HepG2 (cell line): ENCODE results near the gene KLHL17. TPM values are rescaled to one million over a fixed set of nuclear protein-coding genes. Genes with fewer than 3 reads are reported as not detected.
"Not testable (repeated sequence)": the region's sequence is repeated elsewhere in the genome, so short reads cannot be mapped to it uniquely, and the experiment has no call there.

Source experiments
- ATAC-seq: fragments of 200-7000 bp; cut with Tn5 transposase; 3 replicates; pipeline ENCODE4 v1.9.1; 2020; ENCODE audit warnings: mild to moderate bottlenecking, moderate library complexity
- BruUV-seq: library from RNA; stranded (reverse); fragments of 400-500 nt; replicated peaks from 2 replicates; lab custom pipeline; 2021; lab: Mats Ljungman, UMichigan
- CTCF ChIA-PET: fragments of 300-600 bp; formaldehyde crosslinking; extraction: SDS; loops from one replicate; lab custom pipeline; 2021; ENCODE audit warnings: low total read pairs, inconsistent platforms, low intra/inter-chr PET ratio; lab: Yijun Ruan, JAX
- POLR2A ChIA-PET: fragments of 350-600 bp; sonication (Branson Sonifier 250); formaldehyde crosslinking; loops from one replicate; lab custom pipeline; 2020; ENCODE audit warnings: antibody characterized with exemption, inconsistent platforms; lab: Yijun Ruan, JAX
- DNase-seq: peaks from one replicate; pipeline ENCODE4 v3.0.0-alpha.2; 2015; ENCODE audit warnings: low spot score
- FAIRE-seq: peaks from 3 replicates; lab custom pipeline; 2011; peaks lifted over from hg19 to GRCh38; lab: Jason Lieb, UNC
- H2AFZ ChIP-seq: one replicate; pipeline ENCODE4 v1.6.1; 2011; ENCODE audit warnings: low read length, inconsistent platforms
- H3K27ac ChIP-seq: fragments of 300-600 bp; 3 replicates; pipeline ENCODE4 v1.8.0; 2011; ENCODE audit warnings: mixed run types, mild to moderate bottlenecking, mixed read lengths, low read length, inconsistent platforms; ENCODE audit not compliant: insufficient read depth; ENCODE audit errors: extremely low read length
- H3K27me3 ChIP-seq, 2 experiments: fragments of 200-600 bp in 1 of 2; 2 replicates in 1 of 2; 3 replicates in 1 of 2; pipeline versions ENCODE4 v1.6.0 to v1.8.0; 2011; ENCODE audit warnings: low read length in 2 of 2, mild to moderate bottlenecking in 2 of 2, moderate library complexity in 2 of 2, inconsistent platforms in 1 of 2; ENCODE audit not compliant: insufficient read depth in 2 of 2, control insufficient read depth in 1 of 2
- H3K36me3 ChIP-seq, 2 experiments: fragments of 200-600 bp in 1 of 2; replicated peaks in 1 of 2; 2 replicates in 1 of 2; 3 replicates in 1 of 2; pipeline versions ENCODE4 v1.5.1 to v1.8.0; 2011; ENCODE audit warnings: low read length in 2 of 2, inconsistent platforms in 1 of 2; ENCODE audit not compliant: insufficient read depth in 2 of 2, control insufficient read depth in 1 of 2
- H3K4me1 ChIP-seq: 2 replicates; pipeline ENCODE4 v1.5.1; 2012; ENCODE audit warnings: low read length, inconsistent platforms; ENCODE audit not compliant: insufficient read depth
- H3K4me2 ChIP-seq: 2 replicates; pipeline ENCODE4 v1.6.0; 2011; ENCODE audit warnings: low read depth, low read length, inconsistent platforms
- H3K4me3 ChIP-seq, 3 experiments: fragments of 200-600 bp in 1 of 3; sonication (generic), shearing (Covaris generic) in 1 of 3; replicated peaks in 1 of 3; 2 replicates each; pipeline ENCODE4 v1.5.1; 2011 to 2016; ENCODE audit warnings: low read length in 3 of 3, inconsistent platforms in 2 of 3, low read depth in 2 of 3, mild to moderate bottlenecking in 2 of 3, control low read depth in 1 of 3, mixed read lengths in 1 of 3; ENCODE audit not compliant: insufficient read depth in 1 of 3
- H3K79me2 ChIP-seq: one replicate; pipeline ENCODE4 v1.6.1; 2011; ENCODE audit warnings: low read length, inconsistent platforms; ENCODE audit not compliant: insufficient read depth
- H3K9ac ChIP-seq: 2 replicates; pipeline ENCODE4 v1.6.0; 2011; ENCODE audit warnings: mild to moderate bottlenecking, low read depth, low read length, inconsistent platforms; ENCODE audit not compliant: insufficient read depth
- H3K9me3 ChIP-seq: 2 replicates; pipeline ENCODE4 v1.5.1; 2012; ENCODE audit warnings: mild to moderate bottlenecking, low read length
- H4K20me1 ChIP-seq: 2 replicates; pipeline ENCODE4 v1.6.0; 2011; ENCODE audit warnings: inconsistent platforms, mild to moderate bottlenecking, low read length, moderate library complexity; ENCODE audit not compliant: insufficient read depth
- HNF4G ChIP-seq, 2 experiments: sonication (generic) in 1 of 2; formaldehyde crosslinking in 1 of 2; IDR thresholded peaks; 2 replicates each; pipeline versions ENCODE4 v1.4.0 to v1.6.1; 2011 to 2020; ENCODE audit warnings: borderline replicate concordance in 2 of 2, low read depth in 2 of 2, mild to moderate bottlenecking in 2 of 2, low read length in 1 of 2, missing genetic modification reagents in 1 of 2, moderate library complexity in 1 of 2
- PRPF4 ChIP-seq: fragments of 200-400 bp; formaldehyde crosslinking; IDR thresholded peaks from 2 replicates; pipeline ENCODE4 v1.6.1; 2016; ENCODE audit warnings: low read length, low read depth; ENCODE audit not compliant: poor library complexity, severe bottlenecking
- SAP130 ChIP-seq: IDR thresholded peaks from 2 replicates; pipeline ENCODE4 v1.6.1; 2016; ENCODE audit warnings: low read depth
- TBP ChIP-seq: sonication (generic); formaldehyde crosslinking; IDR thresholded peaks from 2 replicates; pipeline ENCODE4 v1.5.0; 2020; ENCODE audit warnings: missing genetic modification reagents
- ZBTB38 ChIP-seq: sonication (generic); formaldehyde crosslinking; IDR thresholded peaks from 2 replicates; pipeline ENCODE4 v1.5.1; 2020; ENCODE audit warnings: mild to moderate bottlenecking, missing genetic modification reagents
- ZFY ChIP-seq: sonication (generic); formaldehyde crosslinking; IDR thresholded peaks from 2 replicates; pipeline ENCODE4 v1.4.0; 2020; ENCODE audit warnings: missing genetic modification reagents
- ZKSCAN5 ChIP-seq: sonication (generic); formaldehyde crosslinking; IDR thresholded peaks from 2 replicates; pipeline ENCODE4 v1.5.1; 2020; ENCODE audit warnings: mild to moderate bottlenecking, missing genetic modification reagents
- WGBS: methylation state at CpG from one replicate; pipeline ENCODE4 v1.1.6; 2017; ENCODE audit warnings: low lambda C conversion rate; 5-methylcytosine and 5-hydroxymethylcytosine counted together
- in situ Hi-C: cut with HindIII; loops from 2 replicates; pipeline ENCODE4 v1.10.0; 2017; ENCODE audit warnings: low pct_unique_long_range_greater_than_20kb; ENCODE audit not compliant: extremely low pct_ligation_motif_present
- intact Hi-C: fragments of 100-400 bp; cut with micrococcal nuclease; formaldehyde crosslinking; loops from one replicate; pipeline ENCODE4 v1.10.0; 2022; ENCODE audit not compliant: unreplicated experiment
- polyA plus RNA-seq, 8 experiments: library from polyadenylated mRNA; depleted of rRNA in 3 of 8; stranded (reverse) in 7 of 8; unstranded in 1 of 8; fragments of >200 nt; fragmentation: Illumina TruSeq in 4 of 8; extraction: Trizol in 4 of 8; gene quantifications; 2 replicates each; pipeline versions ENCODE4 v1.2.1 to v1.2.3, GENCODE V29; 2011 to 2016; ENCODE audit warnings: low read depth in 4 of 8, missing spikeins in 1 of 8, mixed read lengths in 1 of 8; ENCODE audit not compliant: insufficient read depth in 1 of 8
- total RNA-seq, 5 experiments: library from RNA; depleted of rRNA; stranded (reverse); fragments of >200 nt; fragmentation: Illumina TruSeq; extraction: Trizol; gene quantifications; 2 replicates each; pipeline ENCODE4 v1.2.3, GENCODE V29; 2016; ENCODE audit warnings: low read depth in 1 of 5
- TF ChIP-seq, protein P1 (sequence below): sonication (generic); formaldehyde crosslinking; IDR thresholded peaks from 2 replicates; pipeline ENCODE4 v1.5.0; 2020; ENCODE audit warnings: mild to moderate bottlenecking, missing genetic modification reagents

Gene KLHL17
- total and polyA plus RNA-seq, 2 of the 13 experiments (the other 11 are each of a cell fraction or from before 2014, with no cell fraction given): 9.3 to 24.7 TPM

- Histone ChIP-seq H3K79me2 (no peaks in the 10 kb centered on the region), H3K9me3 (no peaks in the 10 kb centered on the region), H2AFZ (no peak overlapping the region), H3K9ac (no peak overlapping the region), H3K4me3 (peak overlapping the region in 1 of 3 experiments; percentile 37; a peak in 1 of 6 replicates), H3K36me3 (no peaks in the 10 kb centered on the region), H4K20me1 (no peaks in the 10 kb centered on the region), H3K27ac (no peak overlapping the region), H3K4me1 (peaks cover 45% of the 10 kb centered on the region), H3K4me2 (peak overlapping the region; percentile 45; the same call in 1 of the 2 replicates), H3K27me3 (peaks cover 22 to 59% of the 10 kb centered on the region in 2 experiments)
- FAIRE-seq (no peak), DNase-seq (no peak), ATAC-seq (no peak)
- WGBS: 53% methylated on average over 12 of the region's 12 CpGs
- no peak for TF ChIP-seq SAP130 (CRISPR knock-in tag)
- TF ChIP-seq, protein P1, sequence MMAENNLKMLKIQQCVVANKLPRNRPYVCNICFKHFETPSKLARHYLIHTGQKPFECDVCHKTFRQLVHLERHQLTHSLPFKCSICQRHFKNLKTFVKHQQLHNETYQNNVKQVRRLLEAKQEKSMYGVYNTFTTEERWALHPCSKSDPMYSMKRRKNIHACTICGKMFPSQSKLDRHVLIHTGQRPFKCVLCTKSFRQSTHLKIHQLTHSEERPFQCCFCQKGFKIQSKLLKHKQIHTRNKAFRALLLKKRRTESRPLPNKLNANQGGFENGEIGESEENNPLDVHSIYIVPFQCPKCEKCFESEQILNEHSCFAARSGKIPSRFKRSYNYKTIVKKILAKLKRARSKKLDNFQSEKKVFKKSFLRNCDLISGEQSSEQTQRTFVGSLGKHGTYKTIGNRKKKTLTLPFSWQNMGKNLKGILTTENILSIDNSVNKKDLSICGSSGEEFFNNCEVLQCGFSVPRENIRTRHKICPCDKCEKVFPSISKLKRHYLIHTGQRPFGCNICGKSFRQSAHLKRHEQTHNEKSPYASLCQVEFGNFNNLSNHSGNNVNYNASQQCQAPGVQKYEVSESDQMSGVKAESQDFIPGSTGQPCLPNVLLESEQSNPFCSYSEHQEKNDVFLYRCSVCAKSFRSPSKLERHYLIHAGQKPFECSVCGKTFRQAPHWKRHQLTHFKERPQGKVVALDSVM (CRISPR knock-in tag): 0 out of 2 replicates have a peak, but pooled peaks have one; percentile 13
- TF ChIP-seq ZBTB38 (CRISPR knock-in tag): no peak
- TF ChIP-seq ZFY (CRISPR knock-in tag): 0 out of 2 replicates have a peak, but pooled peaks have one; percentile 15
- no peak for TF ChIP-seq ZKSCAN5 (CRISPR knock-in tag)
- POLR2A ChIA-PET: interaction anchor here (1.1 to 1.3 kb wide), 2 partner anchors 18 to 21 kb away, joined by 3 read pairs; no protein-coding TSS in a partner anchor
- in situ Hi-C loops: no loop called here
- CTCF ChIA-PET: interaction anchor here (1.6 to 2.4 kb wide), 2 partner anchors 17 to 79 kb away, joined by 5 to 8 read pairs; no protein-coding TSS in a partner anchor
- intact Hi-C loops: no loop called here
- no TSS peak for BruUV-seq
Observed at GRCh38 chr1:984476-984814, 24.1 kb downstream of the KLHL17 start.

GRCh38 chr1:985126-985525 lies 24.7 kb downstream of the KLHL17 start:
- Histone ChIP-seq H3K27me3 (peaks cover 21 to 55% of the 10 kb centered on the region in 2 experiments), H3K27ac (no peak overlapping the region)
- BruUV-seq: no TSS peak
- DNase-seq: no peak
- intact Hi-C loops: loop anchor here (5.0 kb wide), 1 partner anchor 827 kb away; no protein-coding TSS in a partner anchor
- TF ChIP-seq TBP (CRISPR knock-in tag) (no peak), HNF4G (IDR thresholded peaks at IDR 0.05; ENCODE audit: borderline replicate concordance, low read depth, low read length) (no peak), HNF4G (CRISPR knock-in tag; IDR thresholded peaks at IDR 0.05; ENCODE audit: borderline replicate concordance, low read depth) (no peak), PRPF4 (no peak)
- TF ChIP-seq, all 625 proteins: peak for 0
- POLR2A ChIA-PET: interaction anchor here (1.3 kb wide), 1 partner anchor 20 kb away, joined by 3 read pairs; no protein-coding TSS in a partner anchor
- H2AFZ ChIP-seq: no peak overlapping the region
- no peak overlapping the region for H3K4me3 ChIP-seq
- H3K9me3 ChIP-seq: no peaks in the 10 kb centered on the region
- no peaks in the 10 kb centered on the region for H3K79me2 ChIP-seq
- WGBS: 47% methylated on average over 13 of the region's 13 CpGs
- no peaks in the 10 kb centered on the region for H3K36me3 ChIP-seq
- H3K4me2 ChIP-seq: no peak overlapping the region
- no peak for ATAC-seq
- in situ Hi-C loops: no loop called here
- FAIRE-seq: no peak
- H3K9ac ChIP-seq: no peak overlapping the region
- H4K20me1 ChIP-seq: no peaks in the 10 kb centered on the region
- H3K4me1 ChIP-seq: peaks cover 39% of the 10 kb centered on the region
- CTCF ChIA-PET: interaction anchor here (1.6 kb wide), 1 partner anchor 16 kb away, joined by 5 read pairs; no protein-coding TSS in a partner anchor

GRCh38 chr1:988061-988460 lies 27.7 kb downstream of the KLHL17 start:
- H3K9ac ChIP-seq, BruUV-seq, POLR2A ChIA-PET, H3K36me3 ChIP-seq, DNase-seq, H3K4me3 ChIP-seq, H3K9me3 ChIP-seq, H2AFZ ChIP-seq, ATAC-seq, H4K20me1 ChIP-seq, CTCF ChIA-PET, H3K79me2 ChIP-seq, H3K4me1 ChIP-seq, FAIRE-seq, in situ Hi-C loops, H3K27ac ChIP-seq, H3K4me2 ChIP-seq: not testable (repeated sequence)
- WGBS: 48% methylated on average over 5 of the region's 5 CpGs
- H3K27me3 ChIP-seq: peaks cover 5 to 26% of the 10 kb centered on the region in 2 experiments
- intact Hi-C loops: loop anchor here (5.0 kb wide), 1 partner anchor 824 kb away; no protein-coding TSS in a partner anchor
